A172 (cell line): Measurements from ENCODE around the gene HLA-DQA1. TPM values are rescaled to one million over a fixed set of nuclear protein-coding genes. Genes with fewer than 3 reads are reported as not detected.

Experiments
- total RNA-seq: library from RNA; depleted of rRNA; stranded (reverse); fragments of >200 nt; shearing (Covaris generic); gene quantifications from 2 replicates; pipeline ENCODE4 v1.2.3, GENCODE V29; 2014; rRNA removed

HLA-DQA1 gene
- total RNA-seq, 1 experiment from 2014 or later, result not detected

Other genes starting within 250 kb of the HLA-DQA1 start
- not detected in 2 replicates for gene BTNL2, start 230.2 kb upstream of the HLA-DQA1 start, total RNA-seq
- not detected in 2 replicates for gene HLA-DRA, start 197.5 kb upstream of the HLA-DQA1 start, total RNA-seq
- not detected in 2 replicates for gene HLA-DRB5, start 107.1 kb upstream of the HLA-DQA1 start, total RNA-seq
- gene HLA-DRB1, start 47.6 kb upstream of the HLA-DQA1 start, total RNA-seq, result 0.07 TPM in 1 of 2 replicates, not detected in the other
- not detected in 2 replicates for gene HLA-DQB1, start 29.3 kb downstream of the HLA-DQA1 start, total RNA-seq
- gene HLA-DQA2, start 104.0 kb downstream of the HLA-DQA1 start, total RNA-seq, result not detected in 2 replicates
- not detected in 2 replicates for gene HLA-DQB2, start 126.1 kb downstream of the HLA-DQA1 start, total RNA-seq
- not detected in 2 replicates for gene HLA-DOB, start 179.6 kb downstream of the HLA-DQA1 start, total RNA-seq
- gene TAP2, start 201.3 kb downstream of the HLA-DQA1 start, total RNA-seq, result 20.7 and 25.0 TPM in 2 replicates
- gene PSMB8, start 206.6 kb downstream of the HLA-DQA1 start, total RNA-seq, result 121 and 131 TPM in 2 replicates
- 68.3 and 73.9 TPM in 2 replicates for gene TAP1, start 216.3 kb downstream of the HLA-DQA1 start, total RNA-seq
- 51.9 and 64.7 TPM in 2 replicates for gene PSMB9, start 216.8 kb downstream of the HLA-DQA1 start, total RNA-seq